Nephron progenitor cell (in vitro differentiated cells): ENCODE results near the gene MED28.

Experiments used
- DNase-seq: peaks from one replicate; pipeline ENCODE4 v3.0.0; 2021
- H3K27ac Mint-ChIP-seq: 2 replicates; pipeline ENCODE4 v1.8.0; 2021; ENCODE audit warnings: mild to moderate bottlenecking, moderate library complexity, mixed read lengths
- H3K27me3 Mint-ChIP-seq: 2 replicates; pipeline ENCODE4 v1.8.0; 2021; ENCODE audit warnings: mild to moderate bottlenecking, low read depth, mixed read lengths; ENCODE audit not compliant: poor library complexity
- H3K36me3 Mint-ChIP-seq: 2 replicates; pipeline ENCODE4 v1.8.0; 2021; ENCODE audit warnings: low read depth, mixed read lengths
- H3K4me1 Mint-ChIP-seq: 2 replicates; pipeline ENCODE4 v1.8.0; 2021; ENCODE audit warnings: mixed read lengths
- H3K4me3 Mint-ChIP-seq: 2 replicates; pipeline ENCODE4 v1.8.0; 2021; ENCODE audit warnings: mild to moderate bottlenecking, moderate library complexity, mixed read lengths
- H3K9me3 Mint-ChIP-seq: 2 replicates; pipeline ENCODE4 v1.8.0; 2021; ENCODE audit warnings: mild to moderate bottlenecking, moderate library complexity, mixed read lengths
- CTCF ChIP-seq: fragments of 200-600 bp; sonication (generic); IDR thresholded peaks from 2 replicates; pipeline ENCODE4 v1.5.0; 2021; ENCODE audit warnings: antibody characterized with exemption

The MED28 gene

DNA sequence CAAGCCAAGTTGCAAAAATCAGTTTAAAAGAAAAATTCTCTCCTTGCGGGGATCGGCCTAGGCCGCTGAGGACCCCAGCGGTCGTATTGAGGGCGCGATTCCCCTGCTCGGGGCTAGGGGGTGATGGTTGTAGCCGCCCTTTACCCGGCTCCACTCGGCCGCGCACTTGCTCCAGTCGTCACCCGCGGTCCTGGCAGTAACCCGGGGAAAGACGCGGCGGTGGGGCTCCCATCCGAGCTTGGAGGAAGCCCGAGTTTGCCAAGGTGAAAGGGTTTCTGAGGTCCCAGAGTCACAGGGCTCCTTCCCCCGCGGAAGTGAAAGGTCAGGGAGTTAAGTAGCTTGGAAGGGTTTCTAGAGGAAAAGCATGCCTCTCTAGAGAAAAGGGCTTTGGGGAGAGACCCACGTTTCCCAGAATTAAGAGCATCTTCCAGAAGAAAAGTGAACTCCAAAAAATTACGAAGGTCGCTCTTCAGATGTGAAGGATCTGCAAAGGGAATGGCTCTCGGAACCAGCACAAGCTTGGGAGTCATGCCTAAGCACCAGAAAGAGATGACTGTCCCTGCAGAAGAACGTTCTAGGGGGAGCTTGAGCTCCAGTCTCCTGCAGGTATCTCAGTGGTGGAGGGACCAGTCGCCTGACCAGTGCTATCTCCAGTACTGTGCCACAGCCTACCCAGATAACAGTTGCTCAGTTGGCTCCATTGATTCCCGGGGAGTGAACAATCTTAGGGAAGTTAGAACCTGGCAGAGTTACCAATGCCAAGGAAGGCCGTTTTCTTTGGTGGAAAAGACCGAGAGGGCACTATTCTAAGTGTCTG is 36.6 kb upstream of the MED28 start:
- H3K27ac Mint-ChIP-seq: peak overlapping the region; percentile 78
- no peaks in the 10 kb centered on the region for H3K36me3 Mint-ChIP-seq
- no peaks in the 10 kb centered on the region for H3K9me3 Mint-ChIP-seq
- H3K4me1 Mint-ChIP-seq: peaks cover 23% of the 10 kb centered on the region
- peak; percentile 56 for DNase-seq
- peaks cover 4% of the 10 kb centered on the region for H3K27me3 Mint-ChIP-seq
- H3K4me3 Mint-ChIP-seq: peak overlapping the region; percentile 90
- no peak for TF ChIP-seq CTCF

DNA sequence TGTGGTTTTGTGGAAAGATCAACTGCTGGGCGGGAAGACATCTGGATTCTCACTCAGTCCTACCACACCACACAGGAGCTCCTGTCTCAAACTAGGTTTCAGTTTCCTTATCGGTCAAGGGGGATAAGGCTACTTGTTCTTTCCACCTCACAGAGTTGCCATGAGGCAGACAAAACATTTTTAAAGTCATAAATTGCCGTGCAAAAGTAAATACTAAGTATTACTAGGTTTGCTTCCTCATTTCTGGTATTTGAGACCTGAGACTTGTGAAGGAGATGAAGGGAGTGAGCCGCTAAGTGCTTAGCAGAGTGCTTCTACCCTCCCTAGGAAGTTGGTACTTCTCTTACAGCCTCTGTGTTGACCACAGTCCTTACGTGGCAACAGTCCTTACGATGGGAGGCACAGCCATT is 36.0 kb upstream of the MED28 start:
- no peak for DNase-seq
- TF ChIP-seq CTCF: no peak
- Mint-ChIP-seq H3K4me1 (peaks cover 23% of the 10 kb centered on the region), H3K27ac (no peak overlapping the region), H3K27me3 (peaks cover 4% of the 10 kb centered on the region), H3K36me3 (no peaks in the 10 kb centered on the region), H3K4me3 (peak overlapping the region; percentile 90), H3K9me3 (no peaks in the 10 kb centered on the region)

DNA sequence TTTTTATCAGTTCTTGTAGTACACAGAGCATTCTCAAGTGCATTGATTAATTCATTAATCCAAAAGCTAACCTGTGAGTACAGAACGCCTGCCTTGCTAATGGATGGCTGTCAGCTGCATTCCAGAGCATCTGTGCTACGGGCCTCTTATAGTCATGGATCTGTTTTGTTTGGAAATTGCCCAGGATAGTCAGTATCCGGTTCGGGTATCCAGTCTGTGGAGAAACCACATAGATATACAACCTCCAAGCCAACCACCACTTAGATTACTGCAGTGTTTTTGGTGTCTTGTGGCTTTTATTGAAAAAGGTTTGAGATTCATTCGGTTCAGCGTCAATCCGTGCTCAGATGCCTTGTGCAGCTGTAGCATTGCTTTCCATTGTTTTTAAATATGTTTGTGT is 33.5 kb upstream of the MED28 start:
- no peak for DNase-seq
- no peak overlapping the region for H3K4me3 Mint-ChIP-seq
- TF ChIP-seq CTCF: no peak
- H3K27ac Mint-ChIP-seq: no peak overlapping the region
- H3K27me3 Mint-ChIP-seq: peaks cover under 1% of the 10 kb centered on the region
- no peaks in the 10 kb centered on the region for H3K9me3 Mint-ChIP-seq
- H3K4me1 Mint-ChIP-seq: peaks cover 15% of the 10 kb centered on the region
- peaks cover 14% of the 10 kb centered on the region for H3K36me3 Mint-ChIP-seq

- no peak for TF ChIP-seq CTCF
- Mint-ChIP-seq H3K4me1 (peaks cover 9% of the 10 kb centered on the region), H3K27ac (no peak overlapping the region), H3K4me3 (no peak overlapping the region), H3K27me3 (no peaks in the 10 kb centered on the region), H3K36me3 (peaks cover 32% of the 10 kb centered on the region), H3K9me3 (no peaks in the 10 kb centered on the region)
- no peak for DNase-seq
These were observed 31.2 kb upstream of the MED28 start for GRCh38 chr4:17583276-17583675.

DNA sequence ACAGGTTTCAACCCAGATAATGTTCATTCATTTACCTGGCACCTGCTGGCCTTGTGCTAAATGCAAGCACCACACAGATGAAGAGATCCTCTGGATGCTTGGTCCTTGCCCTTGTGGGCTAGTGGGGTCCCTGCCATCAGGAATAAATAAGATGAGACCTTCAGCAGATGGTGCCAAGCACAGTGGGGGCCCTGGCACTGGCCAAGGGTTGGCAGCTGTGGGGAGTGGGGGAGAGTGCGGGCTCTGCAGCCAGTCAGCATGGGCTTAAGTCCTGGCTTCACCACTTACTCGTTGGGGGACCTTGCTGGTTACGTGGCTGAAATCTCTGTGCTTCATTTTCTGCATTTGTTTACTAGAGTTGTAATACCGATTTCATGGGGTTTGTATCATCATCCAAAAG is 30.5 kb upstream of the MED28 start:
- H3K27me3 Mint-ChIP-seq: no peaks in the 10 kb centered on the region

More for the DNA sequence above, 30.5 kb upstream of the MED28 start:
- Mint-ChIP-seq H3K4me1 (peaks cover 2% of the 10 kb centered on the region), H3K4me3 (no peak overlapping the region), H3K9me3 (no peaks in the 10 kb centered on the region), H3K27ac (no peak overlapping the region), H3K36me3 (peaks cover 38% of the 10 kb centered on the region)
- TF ChIP-seq CTCF: no peak
- DNase-seq: no peak
